ENCODE results near the gene DMKN. TPM values are rescaled to one million over a fixed set of nuclear protein-coding genes. Genes with fewer than 3 reads are reported as not detected.

The DMKN gene
- total and polyA plus RNA-seq, 2 of the 8 experiments (the other 6 are each of a cell fraction or from before 2014, with no cell fraction given): 290 to 330 TPM

DNA sequence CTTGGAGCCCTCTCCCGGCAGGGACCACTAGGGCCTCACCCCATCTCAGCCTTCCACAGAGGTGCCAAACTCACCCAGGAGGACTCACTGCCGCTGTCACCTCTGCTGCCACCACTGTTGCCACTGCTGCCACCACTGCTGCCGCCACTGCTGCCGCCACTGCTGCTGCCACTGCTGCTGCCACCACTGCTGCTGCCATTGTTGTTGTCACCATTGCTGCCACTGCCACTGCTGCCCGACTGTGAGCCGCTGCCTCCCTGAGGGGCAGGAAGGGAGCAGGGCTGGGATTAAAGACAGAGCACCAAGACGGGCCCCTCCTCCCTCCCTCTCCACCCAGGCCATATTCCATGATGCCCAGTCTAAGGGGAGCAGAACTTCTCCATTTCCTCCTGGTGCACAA, 2.1 kb downstream of the DMKN start:
- Histone ChIP-seq H3K56ac (replicated peaks; ENCODE audit: insufficient read length, low read depth, low read length) (no peak overlapping the region), H3K27ac (ENCODE audit: low read depth, low read length) (no peak overlapping the region), H3K4me1 (replicated peaks in 1 of 4; ENCODE audit: control insufficient read depth in 3 of 4, insufficient read depth in 4 of 4, low read length in 3 of 4) (peaks cover 0 to 25% (median 21%) of the 10 kb centered on the region in 4 experiments; a peak in 6 of 7 replicates), H3K27me3 (replicated peaks in 1 of 4; ENCODE audit: control insufficient read depth in 3 of 4, extremely low read depth in 1 of 4, insufficient read depth in 3 of 4, low read length in 3 of 4) (peaks cover 0 to 11% (median 6%) of the 10 kb centered on the region in 4 experiments; a peak in 3 of 7 replicates), H4K8ac (ENCODE audit: extremely low read depth, insufficient read depth, low read length) (no peak overlapping the region), H2BK12ac (ENCODE audit: low read depth, low read length) (0 out of 2 replicates have a peak overlapping the region, but pooled peaks have one; percentile 60), H2BK5ac (ENCODE audit: low read depth, low read length) (no peak overlapping the region), H3K23ac (ENCODE audit: insufficient read length) (no peak overlapping the region), H2AFZ (ENCODE audit: low read length) (no peak overlapping the region), H3K36me3 (ENCODE audit: control insufficient read depth in 2 of 4, insufficient read depth in 4 of 4, low read length in 3 of 4) (peaks cover 0 to 18% (median 5%) of the 10 kb centered on the region in 4 experiments; a peak in 3 of 8 replicates), H2BK15ac (ENCODE audit: low read length) (peak overlapping the region; percentile 88; the same call in 1 of the 2 replicates), H3K79me2 (ENCODE audit: control insufficient read depth in 1 of 2, insufficient read depth in 2 of 2, low read length in 2 of 2) (peaks cover 0 to 31% of the 10 kb centered on the region in 2 experiments; a peak in 2 of 4 replicates), H3K9ac (replicated peaks in 1 of 4; ENCODE audit: extremely low read depth in 1 of 4, low read depth in 3 of 4, low read length in 3 of 4) (no peak overlapping the region; a peak in 2 of 7 replicates), H3K14ac (ENCODE audit: insufficient read length) (no peak overlapping the region), H3K23me2 (ENCODE audit: low read depth, low read length) (peaks cover 14% of the 10 kb centered on the region), H2AK5ac (ENCODE audit: low read depth, low read length) (no peak overlapping the region), H4K91ac (replicated peaks; ENCODE audit: insufficient read length, low read length) (no peak overlapping the region), H3K4ac (replicated peaks; ENCODE audit: insufficient read length, low read depth, low read length) (no peak overlapping the region), H4K5ac (ENCODE audit: insufficient read length, low read depth, low read length) (no peak overlapping the region), H2BK20ac (ENCODE audit: low read length) (no peak overlapping the region), H3K18ac (ENCODE audit: extremely low read depth, low read length) (no peak overlapping the region; the same call in 1 of the 2 replicates), H3K4me3 (ENCODE audit: extremely low read depth in 1 of 4, insufficient read depth in 2 of 4, low read depth in 3 of 4, low read length in 4 of 4) (no peak overlapping the region), H4K20me1 (replicated peaks in 1 of 2; ENCODE audit: control insufficient read depth in 1 of 2, insufficient read depth in 2 of 2, low read length in 2 of 2) (peaks cover 0 to 1% of the 10 kb centered on the region in 2 experiments), H3K9me3 (ENCODE audit: insufficient read depth in 2 of 2, low read depth in 1 of 2, low read length in 1 of 2) (no peaks in the 10 kb centered on the region), H3K4me2 (ENCODE audit: insufficient read depth in 1 of 2, low read depth in 2 of 2, low read length in 2 of 2) (no peak overlapping the region; a peak in 1 of 4 replicates), H3K79me1 (ENCODE audit: low read depth, low read length) (peaks cover 2% of the 10 kb centered on the region; the same call in 1 of the 2 replicates), H2BK120ac (replicated peaks; ENCODE audit: low read depth, low read length) (no peak overlapping the region)
- ChIA-PET POLR2A (ENCODE audit: partially characterized antibody) (interaction anchor here (1.0 to 7.4 kb wide), 17 partner anchors 9 to 358 kb away, joined by 3 to 110 read pairs (median 7); partner anchors contain the start of genes COX6B1, GAPDHS and TMEM147), CTCF (ENCODE audit: partially characterized antibody) (interaction anchor here (0.9 to 3.7 kb wide), 13 partner anchors 9 to 179 kb away, joined by 3 to 28 read pairs (median 6); no protein-coding TSS in a partner anchor)
- 88% methylated on average over 6 of the region's 7 CpGs; no CpG with 5 or more reads in 1 of the 2 experiments for WGBS, 2 experiments (ENCODE audit: extremely low coverage in 1 of 2, insufficient coverage in 1 of 2, insufficient read length in 1 of 2, insufficient replicate concordance in 2 of 2, low coverage in 1 of 2, low lambda C conversion rate in 2 of 2, missing lambda C conversion rate in 1 of 2)
- TF ChIP-seq EGR1 (IDR thresholded peaks at IDR 0.05; ENCODE audit: borderline replicate concordance, low read depth, low read length) (0 out of 2 replicates have a peak, but pooled peaks have one; percentile 7), JUND (IDR thresholded peaks at IDR 0.05; ENCODE audit: low read length) (no peak)
- FAIRE-seq (no peak), DNase-seq (ENCODE audit: low read depth in 1 of 2, low spot score in 2 of 2) (no peak)

Data from H1 (cell line).